ENCODE data around the gene ANXA2. TPM values are rescaled to one million over a fixed set of nuclear protein-coding genes. Genes with fewer than 3 reads are reported as not detected.

ANXA2 gene
- total RNA-seq, 4 donors from 2014 or later: 896 to 1,792 (median 1,413) TPM

GRCh38 chr15:60426870-60427508 is 29.2 kb upstream of the ANXA2 start:
- TF ChIP-seq, protein P1, sequence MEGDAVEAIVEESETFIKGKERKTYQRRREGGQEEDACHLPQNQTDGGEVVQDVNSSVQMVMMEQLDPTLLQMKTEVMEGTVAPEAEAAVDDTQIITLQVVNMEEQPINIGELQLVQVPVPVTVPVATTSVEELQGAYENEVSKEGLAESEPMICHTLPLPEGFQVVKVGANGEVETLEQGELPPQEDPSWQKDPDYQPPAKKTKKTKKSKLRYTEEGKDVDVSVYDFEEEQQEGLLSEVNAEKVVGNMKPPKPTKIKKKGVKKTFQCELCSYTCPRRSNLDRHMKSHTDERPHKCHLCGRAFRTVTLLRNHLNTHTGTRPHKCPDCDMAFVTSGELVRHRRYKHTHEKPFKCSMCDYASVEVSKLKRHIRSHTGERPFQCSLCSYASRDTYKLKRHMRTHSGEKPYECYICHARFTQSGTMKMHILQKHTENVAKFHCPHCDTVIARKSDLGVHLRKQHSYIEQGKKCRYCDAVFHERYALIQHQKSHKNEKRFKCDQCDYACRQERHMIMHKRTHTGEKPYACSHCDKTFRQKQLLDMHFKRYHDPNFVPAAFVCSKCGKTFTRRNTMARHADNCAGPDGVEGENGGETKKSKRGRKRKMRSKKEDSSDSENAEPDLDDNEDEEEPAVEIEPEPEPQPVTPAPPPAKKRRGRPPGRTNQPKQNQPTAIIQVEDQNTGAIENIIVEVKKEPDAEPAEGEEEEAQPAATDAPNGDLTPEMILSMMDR (IDR thresholded peaks at IDR 0.05; ENCODE audit: low read depth): no peak

DNA sequence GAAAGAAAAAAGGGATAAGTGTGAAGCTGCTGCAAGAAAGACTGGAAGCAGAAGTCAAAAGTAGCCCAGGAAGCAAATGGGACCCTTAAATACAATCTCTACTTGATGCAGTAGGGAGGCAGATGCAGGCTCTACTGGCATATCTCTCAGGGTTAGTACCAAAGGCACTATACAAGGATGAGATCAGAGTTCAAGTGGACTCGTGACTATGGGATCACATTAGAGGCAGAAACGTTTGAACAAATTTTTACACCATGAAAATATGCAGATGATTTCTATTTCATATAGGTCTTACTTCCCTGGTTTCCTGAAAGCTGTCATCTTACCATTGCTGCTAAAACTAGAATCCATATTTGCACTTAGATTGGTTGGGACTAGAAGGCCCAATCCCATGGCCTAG is 27.7 kb upstream of the ANXA2 start:
- TF ChIP-seq, protein P1 (IDR thresholded peaks at IDR 0.05; ENCODE audit: low read depth): no peak

DNA sequence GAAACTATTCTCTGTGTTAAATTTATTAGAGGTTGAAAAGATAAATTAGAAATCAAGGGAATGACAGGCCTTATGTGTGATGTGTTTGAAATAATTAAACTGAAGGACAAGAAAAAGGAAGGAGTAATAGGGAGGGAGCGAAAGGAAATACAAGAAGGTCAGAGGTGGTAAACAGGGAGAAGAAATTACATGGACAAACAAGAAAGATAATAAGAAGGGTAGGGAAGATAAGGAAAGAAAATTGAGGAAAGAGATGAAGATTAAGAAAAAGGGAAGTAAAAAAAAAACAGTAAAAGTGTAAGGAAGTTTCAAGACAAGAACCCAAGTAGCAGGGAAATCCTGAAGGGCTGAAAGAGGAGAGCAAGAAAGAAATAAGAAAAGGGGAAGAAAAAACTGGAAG is 26.2 kb upstream of the ANXA2 start:
- TF ChIP-seq, protein P1 (IDR thresholded peaks at IDR 0.05; ENCODE audit: low read depth): no peak

DNA sequence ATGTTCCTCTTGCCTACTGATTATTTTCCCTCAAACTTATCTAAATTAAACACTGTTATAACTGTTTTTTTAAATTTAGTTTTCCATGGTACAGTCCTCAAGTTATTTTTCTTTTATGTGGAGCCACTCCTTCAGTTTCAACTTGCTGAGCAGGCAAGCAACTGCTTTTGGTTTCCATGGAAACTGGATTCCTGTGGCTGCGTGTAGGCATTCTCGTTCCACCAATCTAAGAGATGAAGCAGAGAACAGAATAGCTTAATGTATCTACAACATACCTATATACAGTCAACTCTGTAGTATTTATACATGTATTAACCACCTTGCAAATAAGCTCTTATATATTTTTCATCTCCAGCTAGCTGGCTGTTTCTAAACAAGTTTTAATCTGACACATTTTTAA is 25.8 kb upstream of the ANXA2 start:
- TF ChIP-seq, protein P1 (IDR thresholded peaks at IDR 0.05; ENCODE audit: low read depth): no peak

DNA sequence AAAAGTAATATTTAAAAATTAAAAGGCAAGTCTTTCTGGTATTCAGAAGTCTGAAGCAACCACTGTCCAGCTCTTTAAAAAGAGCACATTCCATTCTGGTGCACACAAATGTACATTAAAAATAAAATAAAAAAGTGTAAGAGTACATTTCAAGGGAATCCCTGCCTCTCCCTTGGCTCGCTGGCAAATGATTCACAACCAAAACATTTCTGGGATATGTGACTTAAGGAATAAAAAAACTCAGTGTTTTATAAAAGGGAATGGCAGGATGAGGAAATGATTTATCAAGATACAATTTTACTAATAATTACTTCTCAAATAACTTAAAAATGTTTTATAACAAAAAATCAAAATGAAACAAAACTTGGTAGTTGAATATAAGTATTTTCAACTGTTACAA is 23.8 kb upstream of the ANXA2 start:
- TF ChIP-seq, protein P1 (IDR thresholded peaks at IDR 0.05; ENCODE audit: low read depth): no peak

GRCh38 chr15:60420203-60420716 is 22.5 kb upstream of the ANXA2 start:
- TF ChIP-seq, protein P1 (IDR thresholded peaks at IDR 0.05; ENCODE audit: low read depth): no peak

GRCh38 chr15:60419753-60420152 is 22.0 kb upstream of the ANXA2 start:
- TF ChIP-seq, protein P1 (IDR thresholded peaks at IDR 0.05; ENCODE audit: low read depth): no peak
